H1 (cell line): ENCODE measurements around the gene ATF7IP2. TPM values are rescaled to one million over a fixed set of nuclear protein-coding genes. Genes with fewer than 3 reads are reported as not detected.

Experiments
- CTCF ChIA-PET: fragments of 300-600 bp; sonication (Branson Sonifier 250); formaldehyde crosslinking; loops from one replicate; lab custom pipeline; 2021; ENCODE audit not compliant: partially characterized antibody; lab: Charles Lee
- POLR2A ChIA-PET: fragments of 300-600 bp; sonication (Branson Sonifier 250); formaldehyde crosslinking; loops from one replicate; lab custom pipeline; 2021; ENCODE audit warnings: inconsistent platforms; ENCODE audit not compliant: partially characterized antibody; lab: Charles Lee
- DNase-seq, 2 experiments: peaks; one replicate each; pipeline versions ENCODE4 v3.0.0 to v3.0.0-alpha.2; 2010 to 2022; ENCODE audit warnings: low spot score in 2 of 2, low read depth in 1 of 2, mixed read lengths in 1 of 2
- FAIRE-seq: peaks from 2 replicates; lab custom pipeline; 2011; peaks lifted over from hg19 to GRCh38; lab: Jason Lieb, UNC
- H2AFZ ChIP-seq: 2 replicates; pipeline ENCODE4 v1.8.1; 2012; ENCODE audit warnings: low read length, inconsistent platforms
- H2AK5ac ChIP-seq: 2 replicates; pipeline ENCODE4 v1.6.1; 2013; ENCODE audit warnings: low read depth, low read length
- H2BK120ac ChIP-seq: replicated peaks from 2 replicates; pipeline ENCODE3; 2013; ENCODE audit warnings: low read depth, low read length, inconsistent platforms
- H2BK12ac ChIP-seq: 2 replicates; pipeline ENCODE4 v1.6.1; 2013; ENCODE audit warnings: low read depth, low read length
- H2BK15ac ChIP-seq: 2 replicates; pipeline ENCODE4 v1.6.1; 2013; ENCODE audit warnings: low read length
- H2BK20ac ChIP-seq: 2 replicates; pipeline ENCODE4 v1.6.1; 2013; ENCODE audit warnings: low read length
- H2BK5ac ChIP-seq: 2 replicates; pipeline ENCODE4 v1.6.1; 2013; ENCODE audit warnings: low read depth, low read length
- H3K14ac ChIP-seq: 2 replicates; pipeline ENCODE4 v1.6.1; 2013; ENCODE audit warnings: inconsistent platforms; ENCODE audit not compliant: insufficient read length
- H3K18ac ChIP-seq: 2 replicates; pipeline ENCODE4 v1.6.1; 2013; ENCODE audit warnings: low read length; ENCODE audit errors: extremely low read depth
- H3K23ac ChIP-seq: 2 replicates; pipeline ENCODE4 v1.6.1; 2013; ENCODE audit warnings: inconsistent platforms; ENCODE audit not compliant: insufficient read length
- H3K23me2 ChIP-seq: 2 replicates; pipeline ENCODE4 v1.6.1; 2013; ENCODE audit warnings: low read depth, low read length
- H3K27ac ChIP-seq: 2 replicates; pipeline ENCODE4 v1.6.1; 2011; ENCODE audit warnings: low read depth, low read length, inconsistent platforms
- H3K27me3 ChIP-seq, 4 experiments: replicated peaks in 1 of 4; 1 replicate in 1 of 4; 2 replicates in 3 of 4; pipeline versions ENCODE4 v1.6.1 to v1.8.1; 2011 to 2013; ENCODE audit warnings: low read length in 3 of 4, mild to moderate bottlenecking in 3 of 4, inconsistent platforms in 2 of 4, mixed read lengths in 2 of 4, moderate library complexity in 1 of 4; ENCODE audit not compliant: control insufficient read depth in 3 of 4, insufficient read depth in 3 of 4; ENCODE audit errors: extremely low read depth in 1 of 4
- H3K36me3 ChIP-seq, 4 experiments: 2 replicates each; pipeline versions ENCODE4 v1.6.1 to v1.8.1; 2011 to 2013; ENCODE audit warnings: mild to moderate bottlenecking in 4 of 4, low read length in 3 of 4, moderate library complexity in 2 of 4, control low read depth in 1 of 4, inconsistent platforms in 1 of 4; ENCODE audit not compliant: insufficient read depth in 4 of 4, control insufficient read depth in 2 of 4
- H3K4ac ChIP-seq: replicated peaks from 2 replicates; pipeline ENCODE3; 2013; ENCODE audit warnings: low read length, low read depth, mixed read lengths, inconsistent platforms; ENCODE audit not compliant: insufficient read length
- H3K4me1 ChIP-seq, 4 experiments: replicated peaks in 1 of 4; 1 replicate in 1 of 4; 2 replicates in 3 of 4; pipeline versions ENCODE4 v1.6.1 to v1.8.1; 2011 to 2013; ENCODE audit warnings: low read length in 3 of 4, inconsistent platforms in 2 of 4, mixed read lengths in 1 of 4; ENCODE audit not compliant: insufficient read depth in 4 of 4, control insufficient read depth in 3 of 4
- H3K4me2 ChIP-seq, 2 experiments: 2 replicates each; pipeline versions ENCODE4 v1.6.1 to v1.8.1; 2011 to 2013; ENCODE audit warnings: low read depth in 2 of 2, low read length in 2 of 2, control low read depth in 1 of 2, inconsistent platforms in 1 of 2, mild to moderate bottlenecking in 1 of 2; ENCODE audit not compliant: insufficient read depth in 1 of 2
- H3K4me3 ChIP-seq, 4 experiments: fragments of 200-600, 300-600 bp in 1 of 4; sonication (generic), shearing (Covaris generic), sonication (Bioruptor Twin) in 1 of 4; 2 replicates each; pipeline versions ENCODE4 v1.5.1 to v1.8.1; 2011 to 2016; ENCODE audit warnings: low read length in 4 of 4, low read depth in 3 of 4, control low read depth in 2 of 4, inconsistent platforms in 2 of 4, mild to moderate bottlenecking in 2 of 4, mixed read lengths in 1 of 4, moderate library complexity in 1 of 4; ENCODE audit not compliant: insufficient read depth in 2 of 4; ENCODE audit errors: extremely low read depth in 1 of 4
- H3K56ac ChIP-seq: replicated peaks from 2 replicates; pipeline ENCODE3; 2013; ENCODE audit warnings: low read depth, mild to moderate bottlenecking, mixed read lengths, low read length, inconsistent platforms; ENCODE audit not compliant: insufficient read length
- H3K79me1 ChIP-seq: 2 replicates; pipeline ENCODE4 v1.6.1; 2013; ENCODE audit warnings: low read depth, low read length, control low read depth
- H3K79me2 ChIP-seq, 2 experiments: 2 replicates each; pipeline versions ENCODE4 v1.6.1 to v1.8.1; 2012 to 2013; ENCODE audit warnings: low read length in 2 of 2, mild to moderate bottlenecking in 2 of 2, inconsistent platforms in 1 of 2; ENCODE audit not compliant: insufficient read depth in 2 of 2, control insufficient read depth in 1 of 2
- H3K9ac ChIP-seq, 4 experiments: replicated peaks in 1 of 4; 1 replicate in 1 of 4; 2 replicates in 3 of 4; pipeline versions ENCODE4 v1.6.1 to v1.8.1; 2011 to 2013; ENCODE audit warnings: low read depth in 3 of 4, low read length in 3 of 4, control low read depth in 2 of 4, mild to moderate bottlenecking in 2 of 4, moderate library complexity in 2 of 4, inconsistent platforms in 1 of 4; ENCODE audit errors: extremely low read depth in 1 of 4
- H3K9me3 ChIP-seq, 2 experiments: 2 replicates each; pipeline versions ENCODE4 v1.6.1 to v1.8.1; 2012 to 2013; ENCODE audit warnings: mild to moderate bottlenecking in 2 of 2, moderate library complexity in 2 of 2, control low read depth in 1 of 2, inconsistent platforms in 1 of 2, low read depth in 1 of 2, low read length in 1 of 2, mixed read lengths in 1 of 2; ENCODE audit not compliant: insufficient read depth in 2 of 2
- H4K20me1 ChIP-seq, 2 experiments: replicated peaks in 1 of 2; 2 replicates each; pipeline versions ENCODE3 to v1.8.1; 2011 to 2013; ENCODE audit warnings: inconsistent platforms in 2 of 2, low read length in 2 of 2, mild to moderate bottlenecking in 1 of 2; ENCODE audit not compliant: insufficient read depth in 2 of 2, control insufficient read depth in 1 of 2
- H4K5ac ChIP-seq: 2 replicates; pipeline ENCODE4 v1.6.1; 2013; ENCODE audit warnings: low read length, low read depth, mixed read lengths, inconsistent platforms; ENCODE audit not compliant: insufficient read length
- H4K8ac ChIP-seq: 2 replicates; pipeline ENCODE4 v1.8.0; 2013; ENCODE audit warnings: mild to moderate bottlenecking, moderate library complexity, low read length, inconsistent platforms; ENCODE audit not compliant: insufficient read depth; ENCODE audit errors: extremely low read depth
- H4K91ac ChIP-seq: replicated peaks from 2 replicates; pipeline ENCODE3; 2013; ENCODE audit warnings: low read length, mixed read lengths, inconsistent platforms; ENCODE audit not compliant: insufficient read length
- BRCA1 ChIP-seq: IDR thresholded peaks from 2 replicates; pipeline ENCODE4 v1.6.1; 2012; ENCODE audit warnings: low read depth, low read length, improper control_type of control experiment
- CREB1 ChIP-seq: IDR thresholded peaks from 2 replicates; pipeline ENCODE4 v1.6.1; 2012; ENCODE audit warnings: inconsistent platforms
- CTBP2 ChIP-seq: IDR thresholded peaks from 2 replicates; pipeline ENCODE4 v1.7.0; 2011; ENCODE audit warnings: borderline replicate concordance, mild to moderate bottlenecking, moderate library complexity, mixed read lengths, low read length; ENCODE audit not compliant: insufficient read depth, insufficient read length
- HDAC6 ChIP-seq: IDR thresholded peaks from one replicate; pipeline ENCODE4 v1.7.1; 2012; ENCODE audit warnings: low read depth, mild to moderate bottlenecking, inconsistent platforms, low read length, moderate library complexity
- JUN ChIP-seq: IDR thresholded peaks from 2 replicates; pipeline ENCODE4 v1.6.1; 2011; ENCODE audit warnings: low read depth, mild to moderate bottlenecking, improper control_type of control experiment, low read length
- KDM4A ChIP-seq: IDR thresholded peaks from one replicate; pipeline ENCODE4 v1.7.1; 2012; ENCODE audit warnings: low read depth, mild to moderate bottlenecking, moderate library complexity, low read length, inconsistent platforms; ENCODE audit not compliant: severe bottlenecking
- SIRT6 ChIP-seq: IDR thresholded peaks from one replicate; pipeline ENCODE4 v1.7.1; 2012; ENCODE audit warnings: low read length, inconsistent platforms
- SP2 ChIP-seq: IDR thresholded peaks from 2 replicates; pipeline ENCODE4 v1.6.1; 2012; ENCODE audit warnings: mild to moderate bottlenecking, low read length, inconsistent platforms
- TCF12 ChIP-seq: IDR thresholded peaks from 2 replicates; pipeline ENCODE4 v1.6.1; 2011; ENCODE audit warnings: low read depth, mild to moderate bottlenecking, low read length
- WGBS, 2 experiments: shearing (Covaris generic) in 1 of 2; methylation state at CpG; one replicate each; pipeline versions ENCODE4 v1.1.6 to v1.1.7; 2013 to 2015; ENCODE audit warnings: low lambda C conversion rate in 2 of 2, mixed read lengths in 2 of 2, inconsistent platforms in 1 of 2, low coverage in 1 of 2, missing lambda C conversion rate in 1 of 2; ENCODE audit not compliant: insufficient replicate concordance in 2 of 2, insufficient coverage in 1 of 2, insufficient read length in 1 of 2; ENCODE audit errors: extremely low coverage in 1 of 2, missing lambda C conversion rate in 1 of 2; 5-methylcytosine and 5-hydroxymethylcytosine counted together
- polyA plus RNA-seq, 7 experiments: library from polyadenylated mRNA; depleted of rRNA in 3 of 7; stranded (reverse) in 5 of 7; unstranded in 2 of 7; fragments of >200 nt in 5 of 7; fragments of 200-250 nt in 2 of 7; gene quantifications; 1 replicate in 5 of 7; 2 replicates in 1 of 7; 4 replicates in 1 of 7; pipeline versions ENCODE4 v1.2.1 to v1.2.3, GENCODE V29; 2011 to 2013; ENCODE audit warnings: missing spikeins in 2 of 7, mixed read lengths in 2 of 7
- total RNA-seq: library from RNA; stranded (reverse); fragmentation: NEBNext Ultra II Directional; extraction: Animal tissue kit (Norgen Biotek cat#: 25700); gene quantifications from 2 replicates; pipeline ENCODE4 v1.2.1, GENCODE V29; 2021
- TF ChIP-seq, protein P1 (sequence below): IDR thresholded peaks from 2 replicates; pipeline ENCODE4 v1.6.1; 2012; ENCODE audit warnings: inconsistent platforms
- TF ChIP-seq, protein P2 (sequence below): IDR thresholded peaks from 2 replicates; pipeline ENCODE4 v1.6.1; 2011; ENCODE audit warnings: low read depth, mild to moderate bottlenecking, low read length; ENCODE audit not compliant: insufficient read depth
- TF ChIP-seq, protein P3 (sequence below): IDR thresholded peaks from 2 replicates; pipeline ENCODE4 v1.6.1; 2012; ENCODE audit warnings: inconsistent platforms
- TF ChIP-seq, protein P4 (sequence below): IDR thresholded peaks from 2 replicates; pipeline ENCODE4 v1.6.1; 2011; ENCODE audit warnings: low read length, improper control_type of control experiment

Gene ATF7IP2
- total and polyA plus RNA-seq, 2 of the 8 experiments (the other 6 are each of a cell fraction or from before 2014, with no cell fraction given), result 28.7 to 32.8 TPM

DNA sequence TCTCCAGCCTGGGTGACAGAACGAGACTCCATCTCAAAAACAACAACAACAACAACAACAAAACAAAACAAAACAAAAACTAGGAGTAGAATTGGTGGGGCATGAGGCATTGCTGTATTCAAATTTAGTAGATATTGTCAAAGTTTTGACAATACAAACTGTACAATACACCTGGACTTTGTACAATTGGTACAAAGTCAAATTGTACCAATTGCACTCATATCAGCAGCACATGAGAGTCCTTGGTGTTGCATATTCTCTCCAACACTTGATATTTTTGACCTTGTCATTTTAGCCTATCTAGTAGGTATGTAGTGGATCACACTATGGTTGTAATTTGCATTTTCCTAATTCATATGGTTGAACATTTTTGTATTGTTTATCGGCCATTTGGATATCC, 14.3 kb upstream of the ATF7IP2 start:
- Histone ChIP-seq H2BK20ac (no peak overlapping the region), H3K9ac (no peak overlapping the region), H3K56ac (no peak overlapping the region), H3K27ac (no peak overlapping the region), H4K91ac (no peak overlapping the region), H4K20me1 (no peaks in the 10 kb centered on the region), H2BK15ac (no peak overlapping the region), H3K27me3 (no peaks in the 10 kb centered on the region), H3K4me3 (no peak overlapping the region), H3K79me2 (no peaks in the 10 kb centered on the region), H3K23ac (no peak overlapping the region), H4K8ac (no peak overlapping the region), H2AFZ (no peak overlapping the region), H3K79me1 (no peaks in the 10 kb centered on the region), H3K36me3 (no peaks in the 10 kb centered on the region), H2BK120ac (no peak overlapping the region), H3K4me1 (no peaks in the 10 kb centered on the region; a peak in 1 of 7 replicates), H3K4me2 (no peak overlapping the region), H4K5ac (no peak overlapping the region), H3K9me3 (no peaks in the 10 kb centered on the region), H3K18ac (no peak overlapping the region), H3K4ac (no peak overlapping the region), H2AK5ac (no peak overlapping the region), H3K23me2 (no peaks in the 10 kb centered on the region), H3K14ac (no peak overlapping the region), H2BK5ac (no peak overlapping the region), H2BK12ac (no peak overlapping the region)
- DNase-seq (no peak), FAIRE-seq (no peak)
- POLR2A ChIA-PET, result interaction anchor here (3.7 kb wide), 1 partner anchor 15 kb away, joined by 12 read pairs; the partner anchor contains the start of gene ATF7IP2
- CTCF ChIA-PET, result no interaction called here
- WGBS, 2 experiments, result 92% methylated on average over 2 of the region's 2 CpGs; no CpG with 5 or more reads in 1 of the 2 experiments
- TF ChIP-seq KDM4A, result no peak
- TF ChIP-seq, protein P1, sequence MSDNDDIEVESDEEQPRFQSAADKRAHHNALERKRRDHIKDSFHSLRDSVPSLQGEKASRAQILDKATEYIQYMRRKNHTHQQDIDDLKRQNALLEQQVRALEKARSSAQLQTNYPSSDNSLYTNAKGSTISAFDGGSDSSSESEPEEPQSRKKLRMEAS, result no peak
- no peak for TF ChIP-seq BRCA1
- TF ChIP-seq, protein P2, sequence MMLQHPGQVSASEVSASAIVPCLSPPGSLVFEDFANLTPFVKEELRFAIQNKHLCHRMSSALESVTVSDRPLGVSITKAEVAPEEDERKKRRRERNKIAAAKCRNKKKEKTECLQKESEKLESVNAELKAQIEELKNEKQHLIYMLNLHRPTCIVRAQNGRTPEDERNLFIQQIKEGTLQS, result no peak
- no peak for TF ChIP-seq TCF12
- no peak for TF ChIP-seq SIRT6
- no peak for TF ChIP-seq HDAC6
- TF ChIP-seq, protein P3, sequence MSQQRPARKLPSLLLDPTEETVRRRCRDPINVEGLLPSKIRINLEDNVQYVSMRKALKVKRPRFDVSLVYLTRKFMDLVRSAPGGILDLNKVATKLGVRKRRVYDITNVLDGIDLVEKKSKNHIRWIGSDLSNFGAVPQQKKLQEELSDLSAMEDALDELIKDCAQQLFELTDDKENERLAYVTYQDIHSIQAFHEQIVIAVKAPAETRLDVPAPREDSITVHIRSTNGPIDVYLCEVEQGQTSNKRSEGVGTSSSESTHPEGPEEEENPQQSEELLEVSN, result no peak
- TF ChIP-seq, protein P4, sequence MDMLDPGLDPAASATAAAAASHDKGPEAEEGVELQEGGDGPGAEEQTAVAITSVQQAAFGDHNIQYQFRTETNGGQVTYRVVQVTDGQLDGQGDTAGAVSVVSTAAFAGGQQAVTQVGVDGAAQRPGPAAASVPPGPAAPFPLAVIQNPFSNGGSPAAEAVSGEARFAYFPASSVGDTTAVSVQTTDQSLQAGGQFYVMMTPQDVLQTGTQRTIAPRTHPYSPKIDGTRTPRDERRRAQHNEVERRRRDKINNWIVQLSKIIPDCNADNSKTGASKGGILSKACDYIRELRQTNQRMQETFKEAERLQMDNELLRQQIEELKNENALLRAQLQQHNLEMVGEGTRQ, result no peak
- no peak for TF ChIP-seq SP2
- no peak for TF ChIP-seq CREB1
- TF ChIP-seq CTBP2, result no peak
- no peak for TF ChIP-seq JUN
